Astrocyte (in vitro differentiated cells and primary cell): Measurements from ENCODE around the gene JAKMIP3.

Experiments used
- EZH2 ChIP-seq: IDR thresholded peaks from 2 replicates; pipeline ENCODE4 v1.6.1; 2012; ENCODE audit warnings: mild to moderate bottlenecking, low read length, inconsistent platforms; ENCODE audit not compliant: insufficient read depth
- TF ChIP-seq, protein P1 (sequence below): IDR thresholded peaks from 2 replicates; pipeline ENCODE4 v1.5.1; 2011; ENCODE audit warnings: low read depth, mild to moderate bottlenecking, inconsistent platforms, low read length, moderate library complexity; ENCODE audit not compliant: insufficient read depth

DNA sequence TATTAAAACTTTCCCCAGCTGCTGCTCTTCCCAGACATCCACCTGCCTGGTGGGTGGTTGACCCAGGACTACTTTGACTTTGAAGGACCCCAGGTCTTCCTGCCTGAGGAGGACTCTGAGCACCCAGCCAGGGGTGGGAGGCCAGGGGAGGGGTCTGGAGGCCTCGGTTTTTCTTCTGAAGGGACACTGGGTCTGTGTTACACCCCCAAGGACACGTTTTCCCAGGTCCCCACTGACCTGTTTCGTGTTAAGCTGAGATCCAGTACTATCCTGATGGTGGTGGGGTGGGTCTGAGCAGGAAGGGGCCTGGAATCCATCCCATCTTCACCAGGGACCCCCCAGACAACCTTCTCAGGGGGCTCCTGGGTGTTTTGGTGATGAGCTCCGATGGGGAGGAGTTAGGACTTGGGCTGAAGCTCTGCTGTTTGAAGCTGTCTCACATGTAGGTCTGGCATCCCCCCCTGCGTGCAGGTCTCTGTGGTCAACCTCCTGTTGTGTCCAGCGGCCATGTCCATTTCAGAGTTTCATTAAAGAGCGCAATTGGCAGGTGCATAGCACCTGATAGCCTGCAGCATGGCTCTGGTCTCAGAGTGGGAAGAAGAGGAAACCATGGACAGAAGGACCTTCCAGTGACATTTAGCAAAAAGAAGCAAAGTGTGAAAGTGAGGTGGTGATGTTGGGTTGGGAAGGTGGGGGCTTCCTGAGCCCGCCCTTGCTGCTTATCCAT, 3.5 kb downstream of the JAKMIP3 start:
- TF ChIP-seq, protein P1, sequence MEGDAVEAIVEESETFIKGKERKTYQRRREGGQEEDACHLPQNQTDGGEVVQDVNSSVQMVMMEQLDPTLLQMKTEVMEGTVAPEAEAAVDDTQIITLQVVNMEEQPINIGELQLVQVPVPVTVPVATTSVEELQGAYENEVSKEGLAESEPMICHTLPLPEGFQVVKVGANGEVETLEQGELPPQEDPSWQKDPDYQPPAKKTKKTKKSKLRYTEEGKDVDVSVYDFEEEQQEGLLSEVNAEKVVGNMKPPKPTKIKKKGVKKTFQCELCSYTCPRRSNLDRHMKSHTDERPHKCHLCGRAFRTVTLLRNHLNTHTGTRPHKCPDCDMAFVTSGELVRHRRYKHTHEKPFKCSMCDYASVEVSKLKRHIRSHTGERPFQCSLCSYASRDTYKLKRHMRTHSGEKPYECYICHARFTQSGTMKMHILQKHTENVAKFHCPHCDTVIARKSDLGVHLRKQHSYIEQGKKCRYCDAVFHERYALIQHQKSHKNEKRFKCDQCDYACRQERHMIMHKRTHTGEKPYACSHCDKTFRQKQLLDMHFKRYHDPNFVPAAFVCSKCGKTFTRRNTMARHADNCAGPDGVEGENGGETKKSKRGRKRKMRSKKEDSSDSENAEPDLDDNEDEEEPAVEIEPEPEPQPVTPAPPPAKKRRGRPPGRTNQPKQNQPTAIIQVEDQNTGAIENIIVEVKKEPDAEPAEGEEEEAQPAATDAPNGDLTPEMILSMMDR = no peak
- TF ChIP-seq EZH2 = no peak
